ENCODE results near the gene RHBDD3.

RHBDD3 gene

GRCh38 chr22:29267858-29268510, at the start of gene RHBDD3, which contains the start of gene EWSR1:
Gene RHBDD3 (minus strand): TSS chr22:29267981. CDS start chr22:29265626, 2,355 bp downstream.
Gene EWSR1 (plus strand): TSS chr22:29268268. CDS start chr22:29268337, 69 bp downstream.
- DNase-seq (ENCODE audit: low read depth) = peak; percentile 95

- DNase-seq (ENCODE audit: low read depth) = no peak
Measured at GRCh38 chr22:29316141-29316828, 48.5 kb upstream of the RHBDD3 start.

GRCh38 chr22:29315286-29316140, 47.7 kb upstream of the RHBDD3 start, which contains the start of gene RASL10A:
Gene RASL10A (minus strand): TSS chr22:29315697. CDS start chr22:29315246, 451 bp downstream.
- DNase-seq (ENCODE audit: low read depth) = no peak

- DNase-seq (ENCODE audit: low read depth) = no peak
Measured at GRCh38 chr22:29314537-29315285, 46.9 kb upstream of the RHBDD3 start.

DNA sequence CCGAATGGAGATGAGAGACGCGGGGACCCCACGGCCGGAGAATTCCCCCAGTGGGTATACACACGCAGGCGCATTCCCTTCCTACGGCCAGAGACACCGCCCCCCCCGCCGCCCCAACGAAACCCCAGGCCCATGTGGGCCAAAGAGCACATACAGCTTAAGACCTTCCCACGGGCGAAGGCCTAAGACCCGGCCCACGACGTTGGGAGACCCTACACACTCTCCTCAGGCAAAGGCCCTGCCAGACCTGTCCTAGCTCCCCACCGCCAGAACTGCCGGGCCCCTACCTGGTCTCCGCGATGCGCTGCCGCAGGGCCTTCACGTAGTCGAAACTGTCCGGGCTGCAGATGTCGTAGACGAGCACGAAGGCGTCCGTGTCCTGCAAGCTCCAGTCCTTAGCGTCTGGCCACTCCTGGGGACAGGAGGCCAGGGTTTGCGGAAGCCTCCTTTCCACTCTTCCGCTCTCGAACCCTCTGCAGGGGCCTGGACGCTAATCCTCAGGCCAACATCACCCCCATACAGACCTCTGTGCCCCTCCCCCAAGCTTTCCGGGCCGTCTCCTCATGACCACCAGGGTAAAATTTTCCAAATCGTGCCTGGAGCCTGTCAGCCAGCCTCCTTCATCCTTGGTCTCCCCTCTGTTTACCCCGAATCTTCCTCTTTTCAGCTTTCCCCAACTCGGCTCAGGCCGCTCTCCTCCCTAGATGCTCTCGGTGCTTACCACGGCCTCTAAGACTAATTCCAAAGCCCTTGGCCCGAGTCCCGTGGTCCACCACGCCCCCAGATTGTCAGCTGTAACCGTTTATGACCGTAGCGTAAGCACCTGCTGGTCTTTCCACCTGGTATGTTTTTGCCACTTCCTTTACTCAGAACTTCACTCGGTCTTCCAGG, 46.0 kb upstream of the RHBDD3 start:
- no peak for DNase-seq (ENCODE audit: low read depth)

- DNase-seq (ENCODE audit: low read depth) = no peak
Measured at GRCh38 chr22:29313126-29313575, 45.4 kb upstream of the RHBDD3 start.

GRCh38 chr22:29312218-29313125, 44.7 kb upstream of the RHBDD3 start:
- DNase-seq (ENCODE audit: low read depth) = no peak

- DNase-seq (ENCODE audit: low read depth) = no peak
Measured at GRCh38 chr22:29311464-29312217, 43.9 kb upstream of the RHBDD3 start.

- peak; percentile 35 for DNase-seq (ENCODE audit: low read depth)
Measured at GRCh38 chr22:29310863-29311339, 43.1 kb upstream of the RHBDD3 start.

DNA sequence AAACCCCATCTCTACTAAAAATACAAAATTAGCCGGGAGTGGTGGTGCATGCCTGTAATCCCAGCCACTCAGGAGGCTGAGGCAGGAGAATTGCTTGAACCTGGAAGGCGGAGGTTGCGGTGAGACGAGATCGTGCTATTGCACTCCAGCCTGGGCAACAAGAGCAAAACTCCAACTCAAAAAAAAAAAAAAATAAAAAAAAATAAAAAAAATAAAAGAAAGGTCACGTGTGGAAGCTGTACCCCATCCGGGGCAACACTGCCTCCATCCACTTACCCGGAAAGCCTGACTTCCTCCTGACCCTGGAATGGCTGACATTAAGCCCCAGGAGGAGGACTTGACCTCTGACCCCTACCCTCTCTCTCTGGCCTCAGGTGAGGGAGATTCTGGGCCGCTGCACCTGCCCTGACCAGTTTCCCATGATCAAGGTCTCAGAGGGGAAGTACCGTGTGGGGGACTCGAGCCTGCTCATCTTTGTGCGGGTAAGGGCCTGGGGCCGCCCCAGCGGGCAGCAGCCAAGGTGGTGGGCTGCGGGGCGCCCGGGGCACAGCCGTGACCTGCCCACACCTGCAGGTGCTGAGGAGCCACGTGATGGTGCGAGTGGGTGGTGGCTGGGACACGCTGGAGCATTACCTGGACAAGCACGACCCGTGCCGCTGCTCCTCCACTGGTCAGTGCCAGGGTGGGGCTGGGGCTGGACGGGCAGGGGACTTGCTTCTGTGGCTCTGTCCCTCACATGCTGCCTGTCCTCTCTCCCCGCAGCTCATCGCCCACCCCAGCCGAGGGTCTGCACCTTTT, 42.5 kb upstream of the RHBDD3 start:
- no peak for DNase-seq (ENCODE audit: low read depth)

DNA sequence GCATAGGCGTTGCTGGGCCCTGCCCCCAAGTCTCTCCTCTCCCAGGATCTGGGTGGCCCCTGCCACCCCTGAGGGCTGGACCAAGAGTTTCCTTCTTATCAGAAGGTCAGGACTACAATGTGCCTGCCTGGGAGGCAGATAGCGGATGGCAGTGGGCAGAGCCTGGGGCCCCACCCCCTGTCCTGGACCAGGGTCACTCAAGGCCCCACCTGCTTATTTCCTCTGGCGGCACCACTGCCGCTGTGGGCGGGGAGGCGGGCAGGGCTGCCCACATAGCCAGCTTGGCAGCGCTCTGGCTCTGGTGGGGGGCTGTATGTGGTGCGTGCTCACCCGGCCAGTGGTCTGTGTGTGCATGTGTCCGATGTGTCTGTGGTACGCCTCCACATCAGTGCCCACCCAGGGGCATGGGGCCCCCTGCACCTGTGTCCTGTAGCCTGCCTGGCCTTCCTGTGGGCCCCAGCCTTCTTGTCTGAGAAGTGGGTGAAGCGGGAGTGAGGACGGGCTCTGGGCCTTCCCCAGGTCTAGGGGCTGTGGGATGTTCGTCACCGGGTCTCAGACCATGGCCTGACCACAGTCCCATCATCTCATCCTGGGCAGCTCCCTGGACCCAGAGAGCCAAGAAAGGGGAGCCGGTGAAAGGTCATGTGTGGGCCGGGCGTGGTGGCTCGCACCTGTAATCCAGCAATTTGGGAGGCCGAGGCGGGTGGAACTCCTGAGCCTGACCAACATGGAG, 41.7 kb upstream of the RHBDD3 start:
- no peak for DNase-seq (ENCODE audit: low read depth)

- DNase-seq (ENCODE audit: low read depth) = no peak
Measured at GRCh38 chr22:29308791-29309262, 41.0 kb upstream of the RHBDD3 start.

DNA sequence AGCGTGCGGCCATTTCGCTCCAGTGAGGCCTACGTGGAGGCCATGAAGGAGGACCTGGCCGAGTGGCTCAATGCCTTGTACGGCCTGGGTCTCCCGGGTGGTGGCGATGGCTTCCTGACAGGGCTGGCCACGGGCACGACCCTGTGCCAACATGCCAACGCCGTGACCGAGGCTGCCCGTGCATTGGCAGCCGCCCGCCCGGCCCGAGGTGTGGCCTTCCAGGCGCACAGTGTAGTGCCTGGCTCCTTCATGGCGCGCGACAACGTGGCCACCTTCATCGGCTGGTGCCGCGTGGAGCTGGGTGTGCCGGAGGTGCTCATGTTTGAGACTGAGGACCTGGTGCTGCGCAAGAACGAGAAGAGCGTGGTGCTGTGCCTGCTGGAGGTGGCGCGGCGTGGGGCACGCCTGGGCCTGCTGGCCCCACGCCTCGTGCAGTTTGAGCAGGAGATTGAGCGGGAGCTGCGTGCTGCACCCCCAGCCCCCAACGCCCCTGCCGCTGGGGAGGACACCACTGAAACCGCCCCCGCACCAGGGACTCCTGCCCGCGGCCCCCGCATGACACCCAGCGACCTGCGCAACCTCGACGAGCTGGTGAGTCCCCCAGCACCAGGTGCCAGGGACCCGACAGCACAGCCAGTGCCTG, 40.5 kb upstream of the RHBDD3 start:
- DNase-seq (ENCODE audit: low read depth) = no peak

DNA sequence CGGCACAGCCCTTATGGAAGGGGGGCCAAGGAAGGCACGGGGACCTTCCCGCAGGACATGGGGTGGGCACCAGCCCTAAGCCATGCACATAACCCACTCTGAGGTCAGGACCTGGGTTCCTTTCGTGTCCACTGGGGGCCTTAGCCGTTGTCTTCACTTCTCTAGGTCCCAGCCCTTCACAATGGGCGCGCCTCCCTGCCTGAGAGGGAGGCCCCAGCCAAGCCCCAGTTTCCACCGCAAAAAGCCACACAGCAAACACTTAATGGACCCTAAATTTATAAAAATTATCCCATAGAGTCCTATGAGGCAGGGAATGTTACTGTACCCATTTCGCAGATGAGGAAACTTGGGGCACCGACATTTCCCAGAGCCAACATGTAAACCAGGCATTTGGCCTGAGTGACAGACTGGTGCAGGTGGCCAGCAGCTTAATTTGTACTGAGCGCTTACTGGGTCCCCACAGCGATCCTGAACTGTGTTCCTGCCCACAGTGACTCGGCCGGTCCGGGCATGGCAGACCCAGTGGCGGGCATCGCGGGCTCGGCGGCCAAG, 39.9 kb upstream of the RHBDD3 start:
- DNase-seq (ENCODE audit: low read depth) = no peak

- DNase-seq (ENCODE audit: low read depth) = no peak
Measured at GRCh38 chr22:29306835-29307595, 39.2 kb upstream of the RHBDD3 start.

All from stimulated activated CD8-positive, alpha-beta memory T cell treated with anti-CD3 and anti-CD28 coated beads, Interleukin-7, amount 100 ng/mL, for 24 hours (primary cell).